ENCODE data around the gene KLK1. TPM values are rescaled to one million over a fixed set of nuclear protein-coding genes. Genes with fewer than 3 reads are reported as not detected.
A peak's percentile ranks its signal among the peaks of the same experiment; 100 is the strongest.

The KLK1 gene
- polyA plus RNA-seq, 3 donors from 2014 or later = not detected

- H3K4me3 Mint-ChIP-seq = peak overlapping the region in 1 of 5 donors; percentile 42
- H3K27ac Mint-ChIP-seq = no peak overlapping the region
- no peak for DNase-seq
- H3K9me3 Mint-ChIP-seq = peaks cover 0 to 1% (median 0%) of the 10 kb centered on the region in 6 donors
- peaks cover 7 to 8% of the 10 kb centered on the region in 2 donors for H3K4me1 Mint-ChIP-seq
- H3K36me3 Mint-ChIP-seq = no peaks in the 10 kb centered on the region
- H3K27me3 Mint-ChIP-seq (ENCODE audit: low read depth in 3 of 3) = peaks cover 5 to 18% (median 5%) of the 10 kb centered on the region in 3 donors
Observed at GRCh38 chr19:50831026-50831396, 7.4 kb upstream of the KLK1 start.

GRCh38 chr19:50830266-50831025 is 6.9 kb upstream of the KLK1 start:
- Mint-ChIP-seq H3K4me1 (peaks cover 5% of the 10 kb centered on the region in 2 donors), H3K36me3 (no peaks in the 10 kb centered on the region), H3K27ac (no peak overlapping the region), H3K9me3 (peaks cover 0 to 1% (median 0%) of the 10 kb centered on the region in 6 donors), H3K4me3 (peak overlapping the region in 1 of 5 donors; percentile 80), H3K27me3 (ENCODE audit: low read depth in 3 of 3) (peaks cover 5 to 18% (median 5%) of the 10 kb centered on the region in 3 donors)
- DNase-seq = no peak

GRCh38 chr19:50829801-50830200 is 6.2 kb upstream of the KLK1 start:
- H3K4me1 Mint-ChIP-seq = no peaks in the 10 kb centered on the region
- peak overlapping the region in 1 of 5 donors; percentile 80 for H3K4me3 Mint-ChIP-seq
- H3K36me3 Mint-ChIP-seq = no peaks in the 10 kb centered on the region
- no peak for DNase-seq
- H3K27ac Mint-ChIP-seq = no peak overlapping the region
- peaks cover 5 to 18% (median 5%) of the 10 kb centered on the region in 3 donors for H3K27me3 Mint-ChIP-seq (ENCODE audit: low read depth in 3 of 3)
- H3K9me3 Mint-ChIP-seq = peaks cover 0 to 1% (median 0%) of the 10 kb centered on the region in 6 donors

- H3K9me3 Mint-ChIP-seq = peaks cover 0 to 1% (median 0%) of the 10 kb centered on the region in 6 donors
- peaks cover 5 to 14% (median 7%) of the 10 kb centered on the region in 3 donors for H3K27me3 Mint-ChIP-seq (ENCODE audit: low read depth in 3 of 3)
- DNase-seq = no peak
- no peaks in the 10 kb centered on the region for H3K36me3 Mint-ChIP-seq
- no peaks in the 10 kb centered on the region for H3K4me1 Mint-ChIP-seq
- no peak overlapping the region for H3K27ac Mint-ChIP-seq
- H3K4me3 Mint-ChIP-seq = no peak overlapping the region
Observed at GRCh38 chr19:50827476-50827875, 3.9 kb upstream of the KLK1 start.

- Mint-ChIP-seq H3K36me3 (no peaks in the 10 kb centered on the region), H3K9me3 (peaks cover 0 to 1% (median 0%) of the 10 kb centered on the region in 6 donors), H3K27ac (no peak overlapping the region), H3K4me1 (no peaks in the 10 kb centered on the region), H3K4me3 (no peak overlapping the region), H3K27me3 (ENCODE audit: low read depth in 3 of 3) (peaks cover 5 to 15% (median 10%) of the 10 kb centered on the region in 3 donors)
- no peak for DNase-seq
Observed at GRCh38 chr19:50826492-50827240, 3.1 kb upstream of the KLK1 start.

- Mint-ChIP-seq H3K4me3 (no peak overlapping the region), H3K27me3 (ENCODE audit: low read depth in 3 of 3) (peaks cover 9 to 21% (median 20%) of the 10 kb centered on the region in 3 donors), H3K27ac (no peak overlapping the region), H3K36me3 (peaks cover 0 to 4% (median 3%) of the 10 kb centered on the region in 3 donors), H3K4me1 (peaks cover 0 to 7% of the 10 kb centered on the region in 2 donors), H3K9me3 (no peaks in the 10 kb centered on the region)
- DNase-seq = no peak
Observed at GRCh38 chr19:50822661-50823208, 852 bp downstream of the KLK1 start.

GRCh38 chr19:50821622-50822021 is 2.0 kb downstream of the KLK1 start:
- Mint-ChIP-seq H3K27me3 (ENCODE audit: low read depth in 3 of 3) (peaks cover 8 to 23% (median 21%) of the 10 kb centered on the region in 3 donors), H3K36me3 (peaks cover 0 to 4% (median 3%) of the 10 kb centered on the region in 3 donors), H3K9me3 (no peaks in the 10 kb centered on the region), H3K4me3 (no peak overlapping the region), H3K4me1 (peaks cover 0 to 13% of the 10 kb centered on the region in 2 donors), H3K27ac (no peak overlapping the region)
- no peak for DNase-seq

- H3K9me3 Mint-ChIP-seq = no peaks in the 10 kb centered on the region
- peaks cover 0 to 4% (median 3%) of the 10 kb centered on the region in 3 donors for H3K36me3 Mint-ChIP-seq
- H3K4me1 Mint-ChIP-seq = peaks cover 0 to 13% of the 10 kb centered on the region in 2 donors
- DNase-seq = no peak
- H3K4me3 Mint-ChIP-seq = no peak overlapping the region
- no peak overlapping the region for H3K27ac Mint-ChIP-seq
- peaks cover 8 to 23% (median 22%) of the 10 kb centered on the region in 3 donors for H3K27me3 Mint-ChIP-seq (ENCODE audit: low read depth in 3 of 3)
Observed at GRCh38 chr19:50821248-50821612, 2.4 kb downstream of the KLK1 start.

- H3K27ac Mint-ChIP-seq = peak overlapping the region in 1 of 6 donors; percentile 66
- H3K9me3 Mint-ChIP-seq = no peaks in the 10 kb centered on the region
- no peak for DNase-seq
- peaks cover 0 to 13% of the 10 kb centered on the region in 2 donors for H3K4me1 Mint-ChIP-seq
- H3K27me3 Mint-ChIP-seq (ENCODE audit: low read depth in 3 of 3) = peaks cover 10 to 23% (median 23%) of the 10 kb centered on the region in 3 donors
- H3K36me3 Mint-ChIP-seq = peaks cover 0 to 4% (median 3%) of the 10 kb centered on the region in 3 donors
- peak overlapping the region in 2 of 5 donors; percentile 19 to 27 for H3K4me3 Mint-ChIP-seq
Observed at GRCh38 chr19:50820549-50821247, 2.9 kb downstream of the KLK1 start.

GRCh38 chr19:50820086-50820485 is 3.5 kb downstream of the KLK1 start:
- no peaks in the 10 kb centered on the region for H3K9me3 Mint-ChIP-seq
- DNase-seq = no peak
- H3K27me3 Mint-ChIP-seq (ENCODE audit: low read depth in 3 of 3) = peaks cover 10 to 25% (median 23%) of the 10 kb centered on the region in 3 donors
- peak overlapping the region in 1 of 5 donors; percentile 27 for H3K4me3 Mint-ChIP-seq
- H3K4me1 Mint-ChIP-seq = peaks cover 0 to 13% of the 10 kb centered on the region in 2 donors
- peak overlapping the region in 1 of 6 donors; percentile 66 for H3K27ac Mint-ChIP-seq
- peaks cover 0 to 4% (median 3%) of the 10 kb centered on the region in 3 donors for H3K36me3 Mint-ChIP-seq

GRCh38 chr19:50819636-50820035 is 4.0 kb downstream of the KLK1 start:
- H3K9me3 Mint-ChIP-seq = no peaks in the 10 kb centered on the region
- no peak overlapping the region for H3K27ac Mint-ChIP-seq
- H3K36me3 Mint-ChIP-seq = peaks cover 0 to 4% (median 3%) of the 10 kb centered on the region in 3 donors
- H3K4me1 Mint-ChIP-seq = peaks cover 0 to 13% of the 10 kb centered on the region in 2 donors
- H3K4me3 Mint-ChIP-seq = no peak overlapping the region
- no peak for DNase-seq
- H3K27me3 Mint-ChIP-seq (ENCODE audit: low read depth in 3 of 3) = peaks cover 10 to 29% (median 24%) of the 10 kb centered on the region in 3 donors

GRCh38 chr19:50818859-50819472 is 4.6 kb downstream of the KLK1 start:
- Mint-ChIP-seq H3K4me1 (peaks cover 0 to 13% of the 10 kb centered on the region in 2 donors), H3K4me3 (peak overlapping the region; percentile 43 to 79 (median 60)), H3K27me3 (ENCODE audit: low read depth in 3 of 3) (peaks cover 10 to 31% (median 25%) of the 10 kb centered on the region in 3 donors), H3K9me3 (no peaks in the 10 kb centered on the region), H3K27ac (no peak overlapping the region), H3K36me3 (peaks cover 0 to 4% (median 3%) of the 10 kb centered on the region in 3 donors)
- no peak for DNase-seq
